Neural cell (in vitro differentiated cells): ENCODE data around the gene TMEM245.

Source experiments
- EP300 ChIP-seq: fragments of 450-650 bp; conservative IDR thresholded peaks from 2 replicates; pipeline ENCODE4 v1.6.1; 2014; ENCODE audit warnings: antibody characterized with exemption, mild to moderate bottlenecking, moderate library complexity; ENCODE audit not compliant: poor library complexity, severe bottlenecking
- EZH2 ChIP-seq: fragments of 200-600, 300-800 bp; shearing (Covaris generic), sonication (generic); IDR thresholded peaks from 2 replicates; pipeline ENCODE4 v1.6.1; 2014; ENCODE audit warnings: antibody characterized with exemption, low read length, borderline replicate concordance, mild to moderate bottlenecking; ENCODE audit not compliant: insufficient read depth, poor library complexity, severe bottlenecking
- MXI1 ChIP-seq: fragments of 450-650 bp; conservative IDR thresholded peaks from 2 replicates; pipeline ENCODE4 v1.6.1; 2014; ENCODE audit warnings: antibody characterized with exemption, mild to moderate bottlenecking; ENCODE audit not compliant: poor library complexity, severe bottlenecking
- POLR2AphosphoS5 ChIP-seq: IDR thresholded peaks from 2 replicates; pipeline ENCODE4 v1.6.1; 2012
- RAD21 ChIP-seq: fragments of 450-650 bp; conservative IDR thresholded peaks from 2 replicates; pipeline ENCODE4 v1.6.1; 2014; ENCODE audit warnings: antibody characterized with exemption, mild to moderate bottlenecking, moderate library complexity
- TAF1 ChIP-seq: IDR thresholded peaks from 2 replicates; pipeline ENCODE4 v1.6.1; 2012; ENCODE audit warnings: low read depth
- TF ChIP-seq, protein P1 (sequence below): fragments of 450-650 bp; IDR thresholded peaks from 2 replicates; pipeline ENCODE4 v1.5.1; 2014; ENCODE audit warnings: antibody characterized with exemption, mild to moderate bottlenecking, moderate library complexity; ENCODE audit not compliant: poor library complexity, severe bottlenecking
- TF ChIP-seq, protein P2 (sequence below): IDR thresholded peaks from 2 replicates; pipeline ENCODE4 v1.6.1; 2012; ENCODE audit warnings: borderline replicate concordance

DNA sequence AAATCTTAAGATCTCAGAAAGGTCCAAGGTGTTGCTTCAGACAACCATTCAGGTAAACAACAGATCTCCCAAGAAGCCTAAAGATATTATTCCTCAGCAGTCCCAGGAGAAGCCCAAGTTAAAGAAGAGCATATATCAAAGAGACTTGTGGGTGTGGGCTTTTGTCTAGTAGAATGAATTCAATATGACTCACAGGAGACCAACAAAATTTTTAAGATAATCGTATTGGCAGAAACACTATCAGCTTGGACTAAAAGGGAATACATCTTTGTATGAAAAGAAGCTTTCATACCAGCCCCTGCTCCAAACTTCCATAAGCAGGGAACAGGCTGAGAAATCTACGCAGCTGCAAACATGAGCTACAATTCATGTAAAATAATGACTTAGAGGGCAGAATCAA, 116.6 kb downstream of the TMEM245 start:
- TF ChIP-seq EP300, result no peak
- TF ChIP-seq, protein P1, sequence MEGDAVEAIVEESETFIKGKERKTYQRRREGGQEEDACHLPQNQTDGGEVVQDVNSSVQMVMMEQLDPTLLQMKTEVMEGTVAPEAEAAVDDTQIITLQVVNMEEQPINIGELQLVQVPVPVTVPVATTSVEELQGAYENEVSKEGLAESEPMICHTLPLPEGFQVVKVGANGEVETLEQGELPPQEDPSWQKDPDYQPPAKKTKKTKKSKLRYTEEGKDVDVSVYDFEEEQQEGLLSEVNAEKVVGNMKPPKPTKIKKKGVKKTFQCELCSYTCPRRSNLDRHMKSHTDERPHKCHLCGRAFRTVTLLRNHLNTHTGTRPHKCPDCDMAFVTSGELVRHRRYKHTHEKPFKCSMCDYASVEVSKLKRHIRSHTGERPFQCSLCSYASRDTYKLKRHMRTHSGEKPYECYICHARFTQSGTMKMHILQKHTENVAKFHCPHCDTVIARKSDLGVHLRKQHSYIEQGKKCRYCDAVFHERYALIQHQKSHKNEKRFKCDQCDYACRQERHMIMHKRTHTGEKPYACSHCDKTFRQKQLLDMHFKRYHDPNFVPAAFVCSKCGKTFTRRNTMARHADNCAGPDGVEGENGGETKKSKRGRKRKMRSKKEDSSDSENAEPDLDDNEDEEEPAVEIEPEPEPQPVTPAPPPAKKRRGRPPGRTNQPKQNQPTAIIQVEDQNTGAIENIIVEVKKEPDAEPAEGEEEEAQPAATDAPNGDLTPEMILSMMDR, result no peak
- no peak for TF ChIP-seq TAF1
- TF ChIP-seq, protein P2, sequence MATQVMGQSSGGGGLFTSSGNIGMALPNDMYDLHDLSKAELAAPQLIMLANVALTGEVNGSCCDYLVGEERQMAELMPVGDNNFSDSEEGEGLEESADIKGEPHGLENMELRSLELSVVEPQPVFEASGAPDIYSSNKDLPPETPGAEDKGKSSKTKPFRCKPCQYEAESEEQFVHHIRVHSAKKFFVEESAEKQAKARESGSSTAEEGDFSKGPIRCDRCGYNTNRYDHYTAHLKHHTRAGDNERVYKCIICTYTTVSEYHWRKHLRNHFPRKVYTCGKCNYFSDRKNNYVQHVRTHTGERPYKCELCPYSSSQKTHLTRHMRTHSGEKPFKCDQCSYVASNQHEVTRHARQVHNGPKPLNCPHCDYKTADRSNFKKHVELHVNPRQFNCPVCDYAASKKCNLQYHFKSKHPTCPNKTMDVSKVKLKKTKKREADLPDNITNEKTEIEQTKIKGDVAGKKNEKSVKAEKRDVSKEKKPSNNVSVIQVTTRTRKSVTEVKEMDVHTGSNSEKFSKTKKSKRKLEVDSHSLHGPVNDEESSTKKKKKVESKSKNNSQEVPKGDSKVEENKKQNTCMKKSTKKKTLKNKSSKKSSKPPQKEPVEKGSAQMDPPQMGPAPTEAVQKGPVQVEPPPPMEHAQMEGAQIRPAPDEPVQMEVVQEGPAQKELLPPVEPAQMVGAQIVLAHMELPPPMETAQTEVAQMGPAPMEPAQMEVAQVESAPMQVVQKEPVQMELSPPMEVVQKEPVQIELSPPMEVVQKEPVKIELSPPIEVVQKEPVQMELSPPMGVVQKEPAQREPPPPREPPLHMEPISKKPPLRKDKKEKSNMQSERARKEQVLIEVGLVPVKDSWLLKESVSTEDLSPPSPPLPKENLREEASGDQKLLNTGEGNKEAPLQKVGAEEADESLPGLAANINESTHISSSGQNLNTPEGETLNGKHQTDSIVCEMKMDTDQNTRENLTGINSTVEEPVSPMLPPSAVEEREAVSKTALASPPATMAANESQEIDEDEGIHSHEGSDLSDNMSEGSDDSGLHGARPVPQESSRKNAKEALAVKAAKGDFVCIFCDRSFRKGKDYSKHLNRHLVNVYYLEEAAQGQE, result no peak
- no peak for TF ChIP-seq POLR2AphosphoS5
- no peak for TF ChIP-seq MXI1
- no peak for TF ChIP-seq EZH2
- TF ChIP-seq RAD21, result no peak
